Measurements from ENCODE around the gene CLDND2. TPM values are rescaled to one million over a fixed set of nuclear protein-coding genes. Genes with fewer than 3 reads are reported as not detected.

CLDND2 gene
- total RNA-seq, 1 experiment from 2014 or later = 0.95 TPM

GRCh38 chr19:51365211-51365964 lies 3.4 kb downstream of the CLDND2 start:
- H3K4me1 ChIP-seq (ENCODE audit: insufficient read depth, low read length) = peaks cover 48% of the 10 kb centered on the region
- H4K20me1 ChIP-seq (ENCODE audit: low read length) = no peaks in the 10 kb centered on the region
- peak overlapping the region; percentile 96 for H3K27ac ChIP-seq (ENCODE audit: low read length)
- ATAC-seq = peak; percentile 0; the same call in 1 of the 2 replicates
- H3K9me2 ChIP-seq (replicated peaks; ENCODE audit: low read length) = no peaks in the 10 kb centered on the region
- TF ChIP-seq EZH2phosphoT487 (IDR thresholded peaks at IDR 0.05; ENCODE audit: borderline replicate concordance, low read length) (no peak), EZH2 (IDR thresholded peaks at IDR 0.05; ENCODE audit: low read length, unreplicated experiment) (no peak), CTCF (conservative IDR thresholded peaks at IDR 0.05; ENCODE audit: low read depth, low read length) (no peak; the same call in 1 of the 2 replicates)
- peak overlapping the region; percentile 87 for H3K4me3 ChIP-seq (ENCODE audit: low read length)
- peak overlapping the region; percentile 96 for H3K9ac ChIP-seq (ENCODE audit: low read length)
- no peaks in the 10 kb centered on the region for H3K9me3 ChIP-seq (ENCODE audit: low read length)
- no peaks in the 10 kb centered on the region for H3K27me3 ChIP-seq (ENCODE audit: low read length)
- ChIA-PET POLR2A (ENCODE audit: unreplicated experiment) (interaction anchor here (2.5 kb wide), 1 partner anchor 26 kb away, joined by 20 read pairs; no protein-coding TSS in a partner anchor), CTCF (interaction anchor here (0.6 to 1.0 kb wide), 3 partner anchors 13 to 106 kb away, joined by 3 to 4 read pairs (median 3); no protein-coding TSS in a partner anchor)
- peak overlapping the region; percentile 89 for H3K4me2 ChIP-seq (ENCODE audit: low read length)
- intact Hi-C loops (cut with micrococcal nuclease) = no loop called here
- peaks cover 4% of the 10 kb centered on the region for H3F3A ChIP-seq (ENCODE audit: low read length, unreplicated experiment)
- H2AFZ ChIP-seq (ENCODE audit: low read length) = peak overlapping the region; percentile 65
- no TSS peak for BruUV-seq (replicated peaks)
- no peaks in the 10 kb centered on the region for H3K36me3 ChIP-seq (ENCODE audit: low read depth, low read length)
- peak; percentile 60 for DNase-seq
- H3K79me2 ChIP-seq (ENCODE audit: low read length) = peaks cover 50% of the 10 kb centered on the region

- Histone ChIP-seq H3K4me2 (ENCODE audit: low read length) (peak overlapping the region; percentile 89), H3K79me2 (ENCODE audit: low read length) (peaks cover 52% of the 10 kb centered on the region), H3K4me3 (ENCODE audit: low read length) (peak overlapping the region; percentile 45; the same call in 1 of the 2 replicates), H3K9me3 (ENCODE audit: low read length) (no peaks in the 10 kb centered on the region), H2AFZ (ENCODE audit: low read length) (no peak overlapping the region), H3K36me3 (ENCODE audit: low read depth, low read length) (no peaks in the 10 kb centered on the region), H3K9me2 (replicated peaks; ENCODE audit: low read length) (no peaks in the 10 kb centered on the region), H3K27ac (ENCODE audit: low read length) (peak overlapping the region; percentile 96), H3K4me1 (ENCODE audit: insufficient read depth, low read length) (peaks cover 57% of the 10 kb centered on the region), H4K20me1 (ENCODE audit: low read length) (no peaks in the 10 kb centered on the region), H3F3A (ENCODE audit: low read length, unreplicated experiment) (peaks cover 4% of the 10 kb centered on the region), H3K27me3 (ENCODE audit: low read length) (no peaks in the 10 kb centered on the region), H3K9ac (ENCODE audit: low read length) (peak overlapping the region; percentile 96)
- POLR2A ChIA-PET (ENCODE audit: unreplicated experiment) = interaction anchor here (2.5 kb wide), 1 partner anchor 25 kb away, joined by 20 read pairs; no protein-coding TSS in a partner anchor
- CTCF ChIA-PET = interaction anchor here (0.5 to 0.8 kb wide), 2 partner anchors 25 to 56 kb away, joined by 3 to 9 read pairs; no protein-coding TSS in a partner anchor
- TF ChIP-seq EZH2 (IDR thresholded peaks at IDR 0.05; ENCODE audit: low read length, unreplicated experiment) (no peak), EZH2phosphoT487 (IDR thresholded peaks at IDR 0.05; ENCODE audit: borderline replicate concordance, low read length) (no peak), CTCF (conservative IDR thresholded peaks at IDR 0.05; ENCODE audit: low read depth, low read length) (no peak)
- intact Hi-C loops (cut with micrococcal nuclease) = no loop called here
- peak; percentile 29 for ATAC-seq
- peak; percentile 94 for DNase-seq
- no TSS peak for BruUV-seq (replicated peaks)
These were observed 4.3 kb downstream of the CLDND2 start for GRCh38 chr19:51364200-51365106.

Data from PC-3 (cell line).